Measurements from ENCODE around the gene LTB. TPM values are rescaled to one million over a fixed set of nuclear protein-coding genes. Genes with fewer than 3 reads are reported as not detected.

The LTB gene
- total RNA-seq, 1 donor from 2014 or later, result 0.57 TPM

GRCh38 chr6:31538805-31539400, 43.3 kb downstream of the LTB start:
- Mint-ChIP-seq H3K27me3 (no peaks in the 10 kb centered on the region), H3K9me3 (ENCODE audit: low read depth) (no peaks in the 10 kb centered on the region), H3K36me3 (ENCODE audit: insufficient read depth) (peaks cover 51% of the 10 kb centered on the region), H3K27ac (peak overlapping the region; percentile 58), H3K4me1 (ENCODE audit: low read depth) (peaks cover 32% of the 10 kb centered on the region), H3K4me3 (ENCODE audit: low read depth) (peak overlapping the region; percentile 99)
- TF ChIP-seq CTCF (IDR thresholded peaks at IDR 0.05; ENCODE audit: unreplicated experiment), result no peak
- no peak for DNase-seq (ENCODE audit: low spot score, unreplicated experiment)

GRCh38 chr6:31535538-31536324, 46.5 kb downstream of the LTB start:
- Mint-ChIP-seq H3K36me3 (ENCODE audit: insufficient read depth) (peaks cover 58% of the 10 kb centered on the region), H3K27ac (no peak overlapping the region), H3K9me3 (ENCODE audit: low read depth) (no peaks in the 10 kb centered on the region), H3K27me3 (no peaks in the 10 kb centered on the region), H3K4me3 (ENCODE audit: low read depth) (no peak overlapping the region), H3K4me1 (ENCODE audit: low read depth) (peaks cover 23% of the 10 kb centered on the region)
- DNase-seq (ENCODE audit: low spot score, unreplicated experiment), result no peak
- TF ChIP-seq CTCF (IDR thresholded peaks at IDR 0.05; ENCODE audit: unreplicated experiment), result no peak

- H3K4me3 Mint-ChIP-seq (ENCODE audit: low read depth), result no peak overlapping the region
- no peaks in the 10 kb centered on the region for H3K9me3 Mint-ChIP-seq (ENCODE audit: low read depth)
- no peaks in the 10 kb centered on the region for H3K27me3 Mint-ChIP-seq
- H3K4me1 Mint-ChIP-seq (ENCODE audit: low read depth), result peaks cover 18% of the 10 kb centered on the region
- no peak for DNase-seq (ENCODE audit: low spot score, unreplicated experiment)
- TF ChIP-seq CTCF (IDR thresholded peaks at IDR 0.05; ENCODE audit: unreplicated experiment), result no peak
- H3K36me3 Mint-ChIP-seq (ENCODE audit: insufficient read depth), result peaks cover 56% of the 10 kb centered on the region
- H3K27ac Mint-ChIP-seq, result no peak overlapping the region
Observed at GRCh38 chr6:31534521-31535040, 47.6 kb downstream of the LTB start.

- H3K9me3 Mint-ChIP-seq (ENCODE audit: low read depth), result no peaks in the 10 kb centered on the region
- H3K4me1 Mint-ChIP-seq (ENCODE audit: low read depth), result peaks cover 16% of the 10 kb centered on the region
- peaks cover 51% of the 10 kb centered on the region for H3K36me3 Mint-ChIP-seq (ENCODE audit: insufficient read depth)
- DNase-seq (ENCODE audit: low spot score, unreplicated experiment), result no peak
- H3K4me3 Mint-ChIP-seq (ENCODE audit: low read depth), result no peak overlapping the region
- peak overlapping the region; percentile 14 for H3K27ac Mint-ChIP-seq
- no peak for TF ChIP-seq CTCF (IDR thresholded peaks at IDR 0.05; ENCODE audit: unreplicated experiment)
- no peaks in the 10 kb centered on the region for H3K27me3 Mint-ChIP-seq
Observed at GRCh38 chr6:31534011-31534410, 48.2 kb downstream of the LTB start.

GRCh38 chr6:31533455-31533841, 48.8 kb downstream of the LTB start:
- Mint-ChIP-seq H3K27ac (no peak overlapping the region), H3K4me3 (ENCODE audit: low read depth) (no peak overlapping the region), H3K27me3 (no peaks in the 10 kb centered on the region), H3K9me3 (ENCODE audit: low read depth) (no peaks in the 10 kb centered on the region), H3K36me3 (ENCODE audit: insufficient read depth) (peaks cover 45% of the 10 kb centered on the region), H3K4me1 (ENCODE audit: low read depth) (peaks cover 10% of the 10 kb centered on the region)
- no peak for DNase-seq (ENCODE audit: low spot score, unreplicated experiment)
- no peak for TF ChIP-seq CTCF (IDR thresholded peaks at IDR 0.05; ENCODE audit: unreplicated experiment)
